NCI-H524 treated with DMSO at 0.1 percent for 48 hours (cell line): ENCODE measurements around the gene ANKRD61.
"Not testable (repeated sequence)": the region's sequence is repeated elsewhere in the genome, so short reads cannot be mapped to it uniquely, and the experiment has no call there.

Source experiments
- DNase-seq: peaks from one replicate; lab custom pipeline; 2025; lab: John Stamatoyannopoulos, UW

The ANKRD61 gene

DNA sequence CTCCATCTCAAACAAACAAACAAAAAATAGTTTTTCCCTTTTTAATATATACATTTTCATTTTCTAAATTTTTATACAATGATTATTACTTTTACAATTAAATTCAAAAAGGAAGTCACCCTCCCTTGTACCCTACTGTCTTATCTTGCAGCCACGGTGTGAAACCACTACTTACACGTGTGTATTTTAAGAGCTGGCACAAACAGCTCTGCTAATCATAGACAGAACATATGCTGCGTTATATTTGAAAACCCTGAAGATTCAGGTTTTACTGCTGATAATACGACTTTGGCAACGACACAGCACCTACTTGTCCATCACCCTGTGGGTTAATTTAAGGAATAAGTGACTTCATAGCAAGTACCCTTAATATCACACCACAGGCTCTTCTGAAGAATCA lies 991 bp downstream of the ANKRD61 start:
- no peak for DNase-seq

DNA sequence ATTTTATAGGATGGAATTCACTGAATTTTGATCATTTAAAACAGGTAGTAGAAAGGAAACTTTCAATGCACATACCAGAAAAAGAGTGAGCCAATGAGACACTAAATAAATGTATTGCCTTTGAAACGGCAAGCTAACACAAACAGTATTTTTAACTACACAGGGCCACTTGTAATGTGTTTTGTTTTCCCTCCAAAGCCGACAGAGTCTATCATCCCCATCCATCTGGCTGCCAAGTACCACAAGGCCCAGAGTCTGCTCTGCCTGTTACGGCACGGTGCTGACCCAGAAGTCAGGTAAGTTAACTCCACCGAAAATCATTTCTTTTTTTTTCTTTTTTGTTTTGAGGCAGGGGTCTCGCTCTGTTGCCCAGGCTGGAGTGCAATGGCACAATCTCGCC lies 1.5 kb downstream of the ANKRD61 start:
- DNase-seq, result no peak

DNA sequence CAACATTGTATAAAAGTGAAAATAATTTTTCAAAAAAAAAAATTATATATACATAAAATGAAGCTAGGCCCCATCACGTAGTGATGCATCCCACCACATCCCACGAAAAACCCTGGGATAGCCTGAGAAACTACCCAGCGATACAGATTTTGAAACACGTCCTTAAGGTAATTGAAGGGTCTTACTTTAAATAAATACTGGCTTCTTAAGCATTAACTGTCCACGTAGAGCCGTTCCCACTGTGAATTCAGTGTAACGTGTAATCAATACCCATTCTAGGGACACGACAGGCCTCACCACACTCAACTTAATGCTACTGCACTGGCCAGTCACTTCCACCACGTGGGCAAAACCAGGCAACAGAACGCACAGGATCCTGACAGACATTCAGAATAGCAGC lies 4.0 kb downstream of the ANKRD61 start:
- no peak for DNase-seq

DNA sequence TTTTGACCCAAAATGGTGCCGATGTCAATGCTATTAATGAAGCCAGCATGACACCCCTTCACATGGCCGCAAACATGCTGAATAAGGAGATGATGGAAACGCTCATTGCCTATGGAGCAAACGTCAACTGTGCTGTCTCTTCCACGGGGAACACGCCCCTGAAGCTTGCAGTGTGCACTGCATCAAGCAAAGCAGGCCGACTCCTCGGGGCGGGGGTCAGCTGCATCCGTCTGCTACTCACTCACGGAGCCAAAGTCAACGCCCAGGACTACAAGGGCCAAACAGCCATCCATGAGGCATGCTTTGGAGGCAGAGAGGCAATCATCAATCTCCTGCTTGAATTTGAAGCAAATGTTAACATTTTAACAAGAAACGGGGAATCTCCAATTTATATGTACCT lies 4.5 kb downstream of the ANKRD61 start:
- no peak for DNase-seq

DNA sequence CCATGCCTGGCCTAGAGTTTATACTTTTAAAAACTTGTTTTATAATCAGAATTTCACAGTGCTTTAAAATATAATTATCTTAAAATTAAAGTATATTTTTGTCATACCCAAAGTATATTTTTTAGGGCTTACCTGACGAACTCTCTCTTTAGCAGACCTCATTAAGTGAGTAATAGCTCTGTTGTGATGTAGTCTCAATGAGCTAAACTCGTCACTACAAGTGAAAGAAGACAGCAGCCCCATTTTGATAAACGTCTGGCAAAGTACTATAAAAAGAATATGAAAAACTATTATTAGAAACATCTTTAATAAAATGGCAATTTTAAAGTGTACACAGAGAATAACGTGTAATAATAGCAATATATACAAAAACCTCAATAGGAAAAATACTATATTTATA lies 18.6 kb downstream of the ANKRD61 start:
- DNase-seq, result no peak

DNA sequence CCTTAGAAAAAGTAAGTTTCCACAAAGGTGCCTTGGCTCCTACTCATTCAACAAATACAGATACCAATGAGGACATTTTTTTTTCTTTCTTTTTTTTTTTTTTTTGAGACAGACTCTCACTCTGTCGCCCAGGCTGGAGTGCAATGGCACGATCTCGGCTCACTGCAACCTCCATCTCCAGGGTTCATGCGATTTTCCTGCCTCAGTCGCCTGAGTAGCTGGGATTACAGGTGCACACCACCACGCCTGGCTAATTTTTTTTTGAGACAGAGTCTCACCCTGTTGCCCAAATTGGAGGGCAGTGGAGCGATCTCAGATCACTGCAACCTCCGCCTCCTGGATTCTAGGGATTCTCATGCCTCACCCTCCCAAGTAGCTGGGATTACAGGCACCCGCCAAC lies 20.0 kb downstream of the ANKRD61 start:
- DNase-seq, result not testable (repeated sequence)

DNA sequence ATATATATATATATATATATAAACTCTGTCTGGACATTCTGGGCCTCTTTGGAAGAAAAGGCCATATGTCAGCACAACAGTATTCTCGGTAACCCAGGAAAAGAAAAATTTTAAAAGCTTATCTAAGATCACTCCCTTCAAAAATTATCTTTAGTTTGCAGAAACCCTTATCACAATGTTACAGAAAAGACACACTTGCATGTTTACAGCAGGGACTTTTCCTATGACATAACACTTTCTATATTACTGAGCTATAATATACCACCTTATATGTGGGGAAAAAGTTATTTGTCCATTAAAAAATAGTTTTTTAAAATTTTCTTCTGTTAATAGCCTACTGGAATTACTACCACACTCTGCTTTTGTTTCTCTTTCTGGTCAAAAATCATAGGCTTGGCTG lies 25.4 kb downstream of the ANKRD61 start:
- no peak for DNase-seq

DNA sequence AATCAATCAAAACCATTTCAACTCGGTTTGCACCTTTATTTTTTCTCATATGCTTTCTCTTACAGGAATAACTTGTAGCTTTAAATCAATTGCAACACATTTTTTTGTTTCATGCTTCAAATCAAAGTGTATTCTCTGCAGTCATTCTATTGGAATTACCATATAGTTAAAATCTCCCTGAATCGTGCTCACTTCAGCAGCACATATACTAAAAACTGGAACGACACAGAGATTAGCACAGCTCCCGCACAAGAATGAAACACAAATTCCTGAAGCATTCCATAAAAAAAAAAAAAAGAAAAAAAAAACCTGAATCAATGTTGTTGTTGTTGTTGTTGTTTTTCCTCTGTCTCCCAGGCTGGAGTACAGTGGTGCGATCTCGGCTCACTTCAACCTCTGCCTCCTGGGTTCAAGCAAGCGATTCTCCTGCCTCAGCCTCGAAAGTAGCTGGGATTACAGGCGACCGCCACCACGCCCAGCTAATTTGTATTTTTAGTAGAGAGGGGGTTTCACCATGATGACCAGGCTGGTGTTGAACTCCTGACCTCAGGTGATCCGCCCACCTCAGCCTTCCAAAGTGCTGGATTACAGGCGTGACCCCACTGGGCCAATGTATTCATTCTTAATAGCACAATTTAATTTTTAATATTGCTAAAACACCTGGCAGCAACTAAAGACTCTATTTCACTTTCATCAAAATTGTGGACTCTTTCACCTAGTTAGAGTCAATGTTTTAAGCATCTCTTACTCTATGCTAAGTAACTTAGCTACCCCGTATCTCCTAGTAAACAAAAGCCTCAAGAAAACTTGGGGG lies 26.3 kb downstream of the ANKRD61 start:
- no peak for DNase-seq

DNA sequence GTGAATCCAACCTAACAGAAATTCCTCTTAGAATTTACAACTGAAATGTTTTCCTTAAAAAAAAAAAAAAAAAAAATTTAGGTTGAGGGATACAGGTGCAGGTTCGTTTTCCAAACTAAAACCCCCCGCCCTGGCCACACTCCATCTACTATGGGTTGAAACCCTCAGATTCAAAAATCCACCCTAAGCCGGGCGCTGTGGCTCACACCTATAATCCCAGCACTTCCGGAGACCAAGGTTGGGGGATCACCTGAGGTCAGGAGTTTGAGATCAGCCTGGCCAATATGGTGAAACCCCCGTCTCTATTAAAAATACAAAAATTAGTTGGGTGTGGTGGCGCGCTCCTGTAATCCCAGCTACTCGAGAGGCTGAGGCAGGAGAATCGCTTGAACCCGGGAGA lies 28.8 kb downstream of the ANKRD61 start:
- DNase-seq, result not testable (repeated sequence)

DNA sequence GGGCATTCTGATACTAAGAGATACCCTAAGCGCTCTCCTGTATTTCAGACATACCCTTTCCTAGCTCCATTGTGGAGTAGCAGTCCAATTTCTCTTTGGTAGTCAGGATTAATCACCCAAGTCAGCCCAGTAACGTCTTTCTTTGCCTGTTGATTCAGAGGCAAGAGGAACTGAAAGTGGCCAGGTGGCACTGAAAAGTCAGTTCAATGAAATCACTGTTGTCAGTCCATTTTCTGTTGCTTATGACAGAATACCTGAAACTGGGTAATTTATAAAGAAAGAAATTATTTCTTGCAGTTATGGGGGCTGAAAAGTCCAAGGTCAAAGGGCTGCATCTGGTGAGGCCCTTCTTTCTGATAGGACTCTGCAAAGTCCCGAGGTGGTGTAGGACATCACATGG lies 40.2 kb downstream of the ANKRD61 start:
- DNase-seq, result no peak

DNA sequence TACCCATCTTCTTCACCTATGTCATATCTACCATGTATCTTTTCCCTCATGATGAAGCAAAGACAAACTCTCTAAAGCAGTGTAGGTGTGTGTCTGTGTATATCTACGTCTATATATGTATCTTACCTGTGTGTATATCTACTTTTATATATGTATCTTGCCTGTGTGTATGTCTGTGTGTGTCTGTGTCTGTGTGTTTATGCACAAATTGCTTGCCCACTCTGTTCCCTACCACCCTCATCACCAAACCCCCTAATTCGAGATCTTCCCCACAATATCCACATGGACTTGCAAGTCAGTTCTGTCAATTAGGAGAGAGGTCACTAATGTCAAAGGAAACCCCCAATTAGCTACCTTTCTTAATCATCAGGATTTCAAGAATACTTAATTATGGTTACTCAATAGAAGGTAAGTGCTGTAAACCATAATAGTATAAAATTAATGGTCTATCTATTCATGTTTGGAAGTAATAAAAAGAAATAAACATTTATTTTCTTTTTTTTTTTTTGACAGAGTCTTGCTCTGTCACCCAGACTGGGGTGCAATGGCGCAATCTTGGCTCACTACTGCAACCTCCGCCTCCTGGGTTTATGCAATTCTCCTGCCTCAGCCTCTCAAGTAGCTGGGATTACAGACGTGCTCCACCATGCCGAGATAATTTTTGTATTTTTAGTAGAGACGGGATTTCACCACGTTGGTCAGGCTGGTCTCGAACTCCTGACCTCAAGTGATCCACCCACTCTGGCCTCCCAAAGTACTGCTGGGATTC lies 43.6 kb downstream of the ANKRD61 start:
- DNase-seq, result no peak

DNA sequence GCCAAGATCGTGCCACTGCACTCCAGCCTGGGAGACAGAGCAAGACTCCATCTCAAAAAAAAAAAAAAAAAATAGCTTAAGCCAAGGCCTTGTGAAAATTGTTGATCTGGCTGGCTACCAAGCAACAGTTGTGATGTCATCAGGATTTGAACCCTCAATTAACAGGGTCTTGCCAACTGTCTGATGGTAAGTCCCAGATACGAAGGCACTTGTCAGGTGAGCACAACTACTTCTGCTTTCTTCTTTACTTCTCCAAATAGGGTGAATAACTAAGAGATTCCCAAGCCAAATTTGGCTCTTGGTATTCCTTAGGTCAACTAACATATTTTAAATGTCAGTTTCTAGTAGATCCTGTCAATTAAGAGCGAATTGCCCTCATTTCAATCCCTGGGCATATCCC lies 47.4 kb downstream of the ANKRD61 start:
- no peak for DNase-seq

DNA sequence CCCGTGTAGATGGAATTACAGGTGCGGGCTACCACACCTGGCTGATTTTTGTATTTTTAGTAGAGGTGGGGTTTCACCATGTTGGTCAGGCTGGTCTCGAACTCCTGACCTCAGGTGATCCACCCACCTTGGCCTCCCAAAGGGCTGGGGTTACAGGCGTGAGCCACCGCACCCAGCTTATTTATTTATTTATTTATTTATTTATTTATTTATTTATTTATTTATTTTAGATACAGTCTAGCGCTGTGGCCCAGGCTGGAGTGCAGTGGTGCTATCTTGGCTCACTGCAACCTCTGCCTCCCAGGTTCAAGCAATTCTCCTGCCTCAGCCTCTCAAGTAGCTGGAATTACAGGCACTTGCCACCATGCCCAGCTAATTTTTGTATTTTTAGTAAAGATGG lies 51.9 kb downstream of the ANKRD61 start:
- not testable (repeated sequence) for DNase-seq
